Measurements from ENCODE around the gene C2CD4B.
A peak's percentile ranks its signal among the peaks of the same experiment; 100 is the strongest.

Gene C2CD4B, protein sequence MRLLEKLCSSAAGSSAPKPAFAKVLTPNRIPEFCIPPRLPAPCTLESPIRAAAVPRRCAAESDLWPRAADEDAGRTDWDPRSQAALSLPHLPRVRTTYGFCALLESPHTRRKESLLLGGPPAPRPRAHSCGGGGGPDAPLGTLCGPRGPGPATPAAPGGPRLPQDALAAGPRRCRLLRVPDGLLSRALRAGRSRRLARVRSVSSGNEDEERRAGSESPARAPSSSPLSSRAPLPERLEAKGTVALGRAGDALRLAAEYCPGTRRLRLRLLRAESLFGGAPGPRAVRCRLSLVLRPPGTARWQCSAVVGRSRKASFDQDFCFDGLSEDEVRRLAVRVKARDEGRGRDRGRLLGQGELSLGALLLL

DNA sequence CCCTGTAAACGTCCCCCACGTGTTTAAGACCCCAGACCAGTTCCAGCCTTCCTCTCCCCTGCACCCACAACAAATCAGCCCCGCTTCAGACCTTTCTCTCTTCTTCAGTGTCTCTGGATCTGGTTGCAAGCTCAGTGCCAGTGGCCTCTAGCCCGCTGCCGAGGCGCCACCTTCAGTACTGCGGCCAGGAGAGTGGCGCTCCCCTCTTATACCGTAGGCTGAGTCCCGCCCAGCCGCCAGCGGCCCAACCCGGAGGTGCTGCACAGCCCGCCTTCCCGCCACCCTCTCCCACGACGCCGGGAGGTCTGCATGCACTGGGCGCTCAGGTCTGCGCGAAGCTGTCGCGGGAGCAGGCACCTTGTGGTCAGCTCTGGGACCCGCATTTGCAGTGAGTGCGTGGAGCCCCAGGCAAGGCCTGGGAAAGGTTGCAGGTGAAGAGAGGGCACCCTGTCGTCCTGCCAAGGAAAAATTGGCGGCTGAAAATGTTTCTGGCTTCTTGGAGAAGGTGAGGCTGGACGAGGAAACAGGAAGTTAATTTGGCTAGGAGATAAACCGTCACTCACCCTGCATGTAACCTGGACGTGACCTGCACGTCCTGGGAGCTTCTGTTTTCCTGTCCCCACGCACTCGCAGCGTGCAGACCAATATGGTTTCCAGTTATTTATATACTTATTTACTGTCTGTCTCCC, at the start of gene C2CD4B:
Gene C2CD4B (minus strand): TSS at position 182 of the 689 bp plus-strand sequence. CDS start 301 bp downstream, outside the sequence.
- H3K4me3 ChIP-seq (ENCODE audit: low read length in 2 of 2) = peak within 1 kb of the TSS; percentile 10 to 62
- H3K9me3 ChIP-seq (ENCODE audit: control insufficient read depth in 2 of 2, low read length in 2 of 2) = no peaks in the 10 kb centered on the region
- H3K9ac ChIP-seq (ENCODE audit: low read length in 2 of 2) = no peak within 1 kb of the TSS
- no peak within 1 kb of the TSS for H3K27ac ChIP-seq (ENCODE audit: low read length)
- H3K4me1 ChIP-seq (ENCODE audit: control insufficient read depth, insufficient read depth, low read length) = peaks cover 9% of the 10 kb centered on the region
- peaks cover 32 to 50% of the 10 kb centered on the region in 2 donors for H3K27me3 ChIP-seq (ENCODE audit: control insufficient read depth in 1 of 2, insufficient read depth in 2 of 2, low read length in 2 of 2)
- no peaks in the 10 kb centered on the region for H3K36me3 ChIP-seq (ENCODE audit: control insufficient read depth in 2 of 2, insufficient read depth in 2 of 2, low read length in 2 of 2)

DNA sequence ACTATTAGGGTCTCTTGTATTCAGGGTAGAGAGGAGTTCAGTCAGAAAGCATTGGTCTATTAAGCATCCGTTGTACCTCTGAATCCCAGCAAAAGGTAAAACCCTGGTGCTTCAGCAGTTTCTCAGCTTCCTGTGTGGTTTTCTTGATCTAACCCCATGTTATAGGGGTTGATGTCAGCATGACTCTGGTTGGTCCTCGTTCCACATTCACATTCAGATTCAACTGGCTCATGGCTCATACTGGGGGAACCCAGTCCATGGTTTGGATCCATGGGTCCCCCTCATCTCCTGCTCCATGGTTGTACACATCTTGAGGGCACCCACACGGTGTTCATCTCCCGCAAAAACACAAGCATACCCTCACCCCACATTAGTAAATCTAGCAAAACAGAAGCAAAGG, 47.7 kb upstream of the C2CD4B start:
- no peak overlapping the region for H3K4me3 ChIP-seq (ENCODE audit: low read length in 2 of 2)
- no peaks in the 10 kb centered on the region for H3K36me3 ChIP-seq (ENCODE audit: control insufficient read depth in 2 of 2, insufficient read depth in 2 of 2, low read length in 2 of 2)
- H3K27me3 ChIP-seq (ENCODE audit: control insufficient read depth in 1 of 2, insufficient read depth in 2 of 2, low read length in 2 of 2) = no peaks in the 10 kb centered on the region
- H3K9me3 ChIP-seq (ENCODE audit: control insufficient read depth in 2 of 2, low read length in 2 of 2) = peaks cover 0 to 11% of the 10 kb centered on the region in 2 donors
- no peak overlapping the region for H3K27ac ChIP-seq (ENCODE audit: low read length)
- H3K9ac ChIP-seq (ENCODE audit: low read length in 2 of 2) = no peak overlapping the region
- no peaks in the 10 kb centered on the region for H3K4me1 ChIP-seq (ENCODE audit: control insufficient read depth, insufficient read depth, low read length)

DNA sequence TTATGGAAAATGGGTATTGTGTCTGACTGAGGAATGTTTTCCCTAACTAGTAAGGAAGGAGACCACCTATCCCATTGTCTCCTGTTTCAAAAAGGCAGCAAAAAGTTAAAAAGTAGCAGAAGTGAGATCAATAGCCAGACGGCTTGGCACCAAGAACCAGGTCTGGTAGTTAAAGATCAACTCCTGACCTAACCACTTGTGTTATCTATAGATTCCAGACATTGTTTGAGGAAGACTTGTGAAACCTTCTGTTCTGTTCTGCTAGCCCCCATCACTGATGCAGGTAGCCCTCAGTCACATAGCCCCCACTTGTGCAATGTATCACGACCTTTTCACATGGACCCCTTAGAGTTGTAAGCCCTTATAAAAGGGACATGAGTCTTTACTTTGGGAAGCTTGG, 46.3 kb upstream of the C2CD4B start:
- Histone ChIP-seq H3K36me3 (ENCODE audit: control insufficient read depth in 2 of 2, insufficient read depth in 2 of 2, low read length in 2 of 2) (no peaks in the 10 kb centered on the region), H3K27me3 (ENCODE audit: control insufficient read depth in 1 of 2, insufficient read depth in 2 of 2, low read length in 2 of 2) (no peaks in the 10 kb centered on the region), H3K4me1 (ENCODE audit: control insufficient read depth, insufficient read depth, low read length) (no peaks in the 10 kb centered on the region), H3K9ac (ENCODE audit: low read length in 2 of 2) (no peak overlapping the region), H3K27ac (ENCODE audit: low read length) (no peak overlapping the region), H3K4me3 (ENCODE audit: low read length in 2 of 2) (no peak overlapping the region), H3K9me3 (ENCODE audit: control insufficient read depth in 2 of 2, low read length in 2 of 2) (peaks cover 0 to 4% of the 10 kb centered on the region in 2 donors)

DNA sequence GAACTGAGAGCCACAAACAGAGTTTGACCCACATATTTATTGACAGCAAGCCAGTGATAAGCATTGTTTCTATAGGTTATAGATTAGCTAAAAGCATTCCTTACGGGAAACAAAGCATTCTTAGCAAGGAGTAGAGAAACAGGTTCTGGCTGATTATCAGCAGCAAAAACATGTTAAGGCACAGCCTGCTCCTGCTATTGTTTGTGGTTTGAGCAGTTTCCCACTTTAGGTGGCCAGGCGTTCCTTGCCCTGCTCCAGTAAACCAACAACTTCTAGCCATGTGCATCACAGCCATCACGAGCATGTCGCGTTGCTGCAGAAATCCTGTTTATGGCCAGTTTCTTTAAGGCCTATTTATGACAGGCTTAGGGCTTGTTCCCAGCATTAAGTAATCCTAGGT, 44.7 kb upstream of the C2CD4B start:
- no peaks in the 10 kb centered on the region for H3K9me3 ChIP-seq (ENCODE audit: control insufficient read depth in 2 of 2, low read length in 2 of 2)
- H3K27ac ChIP-seq (ENCODE audit: low read length) = no peak overlapping the region
- no peak overlapping the region for H3K9ac ChIP-seq (ENCODE audit: low read length in 2 of 2)
- no peaks in the 10 kb centered on the region for H3K27me3 ChIP-seq (ENCODE audit: control insufficient read depth in 1 of 2, insufficient read depth in 2 of 2, low read length in 2 of 2)
- H3K4me3 ChIP-seq (ENCODE audit: low read length in 2 of 2) = no peak overlapping the region
- H3K4me1 ChIP-seq (ENCODE audit: control insufficient read depth, insufficient read depth, low read length) = no peaks in the 10 kb centered on the region
- no peaks in the 10 kb centered on the region for H3K36me3 ChIP-seq (ENCODE audit: control insufficient read depth in 2 of 2, insufficient read depth in 2 of 2, low read length in 2 of 2)

DNA sequence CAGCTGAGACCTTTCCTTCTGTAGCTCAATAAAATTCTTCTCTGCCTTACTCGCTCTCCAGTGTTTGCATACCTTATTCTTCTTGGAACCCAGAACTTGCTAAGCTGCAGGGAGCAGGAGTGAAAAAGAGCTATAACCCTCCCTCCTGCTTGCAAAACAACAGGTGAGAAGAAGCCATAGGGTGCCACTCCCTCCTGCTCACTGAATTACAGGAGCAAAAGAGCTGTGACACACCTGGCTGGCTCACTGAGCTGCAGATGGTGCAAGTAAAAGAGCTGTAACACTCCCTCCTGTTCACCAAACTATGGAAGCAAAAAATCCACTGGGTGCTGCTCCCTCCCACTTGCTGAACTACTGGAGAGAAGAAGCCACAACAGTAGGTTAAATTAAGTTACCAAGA, 44.2 kb upstream of the C2CD4B start:
- Histone ChIP-seq H3K27me3 (ENCODE audit: control insufficient read depth in 1 of 2, insufficient read depth in 2 of 2, low read length in 2 of 2) (no peaks in the 10 kb centered on the region), H3K27ac (ENCODE audit: low read length) (no peak overlapping the region), H3K36me3 (ENCODE audit: control insufficient read depth in 2 of 2, insufficient read depth in 2 of 2, low read length in 2 of 2) (no peaks in the 10 kb centered on the region), H3K9ac (ENCODE audit: low read length in 2 of 2) (no peak overlapping the region), H3K4me3 (ENCODE audit: low read length in 2 of 2) (no peak overlapping the region), H3K4me1 (ENCODE audit: control insufficient read depth, insufficient read depth, low read length) (no peaks in the 10 kb centered on the region), H3K9me3 (ENCODE audit: control insufficient read depth in 2 of 2, low read length in 2 of 2) (no peaks in the 10 kb centered on the region)

DNA sequence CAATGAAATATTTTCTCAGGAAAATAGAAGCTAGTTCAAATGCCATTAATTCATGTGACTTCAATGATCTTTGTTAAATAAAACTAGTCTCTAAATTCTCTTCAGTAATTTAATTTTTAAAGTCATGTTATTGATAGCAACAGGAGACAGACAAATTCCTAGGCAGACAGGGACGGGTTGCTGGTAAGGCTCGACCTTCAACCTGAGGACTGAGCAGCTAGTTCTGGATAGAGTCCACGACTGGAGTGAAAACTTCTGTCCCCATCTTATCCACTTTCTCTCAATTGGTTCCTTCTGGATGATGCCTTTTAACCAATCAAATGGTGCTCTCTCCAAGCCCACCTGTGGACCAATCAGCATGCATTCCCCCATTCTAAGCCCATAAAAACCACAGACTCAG, 43.8 kb upstream of the C2CD4B start:
- Histone ChIP-seq H3K4me1 (ENCODE audit: control insufficient read depth, insufficient read depth, low read length) (no peaks in the 10 kb centered on the region), H3K27ac (ENCODE audit: low read length) (no peak overlapping the region), H3K36me3 (ENCODE audit: control insufficient read depth in 2 of 2, insufficient read depth in 2 of 2, low read length in 2 of 2) (no peaks in the 10 kb centered on the region), H3K27me3 (ENCODE audit: control insufficient read depth in 1 of 2, insufficient read depth in 2 of 2, low read length in 2 of 2) (no peaks in the 10 kb centered on the region), H3K4me3 (ENCODE audit: low read length in 2 of 2) (no peak overlapping the region), H3K9ac (ENCODE audit: low read length in 2 of 2) (no peak overlapping the region), H3K9me3 (ENCODE audit: control insufficient read depth in 2 of 2, low read length in 2 of 2) (no peaks in the 10 kb centered on the region)

DNA sequence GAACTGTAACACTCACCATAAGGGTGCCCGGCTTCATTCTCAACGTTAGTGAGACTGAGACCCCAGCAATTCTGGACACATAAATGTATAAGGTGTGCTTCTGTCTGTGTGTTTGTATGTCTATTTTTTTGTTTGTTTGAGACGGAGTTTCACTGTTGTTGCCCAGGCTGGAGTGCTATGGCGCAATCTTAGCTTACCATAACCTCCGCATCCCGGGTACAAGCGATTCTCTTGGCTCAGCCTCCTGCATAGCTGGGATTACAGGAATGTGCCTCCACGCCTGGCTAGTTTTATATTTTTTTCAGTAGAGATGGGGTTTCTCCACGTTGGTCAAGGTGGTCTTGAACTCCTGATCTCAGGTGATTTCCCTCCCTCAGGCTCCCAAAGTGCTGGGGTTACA, 43.3 kb upstream of the C2CD4B start:
- H3K4me1 ChIP-seq (ENCODE audit: control insufficient read depth, insufficient read depth, low read length) = no peaks in the 10 kb centered on the region
- H3K27me3 ChIP-seq (ENCODE audit: control insufficient read depth in 1 of 2, insufficient read depth in 2 of 2, low read length in 2 of 2) = no peaks in the 10 kb centered on the region
- no peak overlapping the region for H3K27ac ChIP-seq (ENCODE audit: low read length)
- no peaks in the 10 kb centered on the region for H3K9me3 ChIP-seq (ENCODE audit: control insufficient read depth in 2 of 2, low read length in 2 of 2)
- H3K4me3 ChIP-seq (ENCODE audit: low read length in 2 of 2) = no peak overlapping the region
- no peak overlapping the region for H3K9ac ChIP-seq (ENCODE audit: low read length in 2 of 2)
- no peaks in the 10 kb centered on the region for H3K36me3 ChIP-seq (ENCODE audit: control insufficient read depth in 2 of 2, insufficient read depth in 2 of 2, low read length in 2 of 2)

DNA sequence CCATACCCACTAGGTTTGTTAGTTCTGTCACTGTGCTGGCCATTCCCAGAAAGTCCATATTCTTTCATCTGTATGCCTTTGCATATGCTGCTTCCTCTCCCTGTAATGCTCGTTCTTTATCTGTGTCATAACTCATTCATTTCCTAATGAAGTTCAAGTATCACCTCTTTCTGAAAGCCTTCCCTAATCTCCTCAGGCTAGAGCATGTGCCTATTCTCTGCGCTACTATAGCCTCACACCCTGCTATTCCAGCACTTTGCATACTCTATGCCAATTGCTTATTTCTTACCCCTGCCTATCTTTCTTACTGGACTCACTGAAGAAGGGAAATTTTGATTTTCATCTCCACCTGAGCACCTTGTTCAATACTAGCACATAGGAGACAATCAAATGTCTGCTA, 25.6 kb upstream of the C2CD4B start:
- no peaks in the 10 kb centered on the region for H3K4me1 ChIP-seq (ENCODE audit: control insufficient read depth, insufficient read depth, low read length)

DNA sequence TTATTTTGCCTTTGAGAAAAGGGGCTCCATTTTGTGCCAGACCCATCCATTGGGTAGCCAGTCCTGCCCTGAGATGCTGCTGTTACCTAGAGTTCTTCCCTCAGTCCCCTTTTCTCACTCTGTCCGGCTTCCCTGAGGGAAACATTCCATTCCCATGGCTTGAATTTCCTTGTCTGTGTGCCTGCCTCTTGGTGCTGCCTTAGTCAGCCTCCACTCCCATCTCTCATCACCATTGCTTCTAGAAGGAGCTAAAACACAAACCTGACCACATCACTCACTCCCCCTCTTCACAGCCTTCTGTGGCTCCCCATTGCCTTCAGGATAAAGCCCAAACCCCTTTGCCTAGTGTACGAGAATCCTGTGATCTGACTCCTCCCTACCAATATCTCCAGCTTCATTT, 25.2 kb upstream of the C2CD4B start:
- Histone ChIP-seq H3K27ac (ENCODE audit: low read length) (no peak overlapping the region), H3K36me3 (ENCODE audit: control insufficient read depth in 2 of 2, insufficient read depth in 2 of 2, low read length in 2 of 2) (no peaks in the 10 kb centered on the region), H3K9me3 (ENCODE audit: control insufficient read depth in 2 of 2, low read length in 2 of 2) (no peaks in the 10 kb centered on the region), H3K9ac (ENCODE audit: low read length in 2 of 2) (no peak overlapping the region), H3K27me3 (ENCODE audit: control insufficient read depth in 1 of 2, insufficient read depth in 2 of 2, low read length in 2 of 2) (no peaks in the 10 kb centered on the region), H3K4me3 (ENCODE audit: low read length in 2 of 2) (no peak overlapping the region), H3K4me1 (ENCODE audit: control insufficient read depth, insufficient read depth, low read length) (no peaks in the 10 kb centered on the region)

More for the DNA sequence above, 25.6 kb upstream of the C2CD4B start:
- Histone ChIP-seq H3K9ac (ENCODE audit: low read length in 2 of 2) (no peak overlapping the region), H3K27ac (ENCODE audit: low read length) (no peak overlapping the region), H3K9me3 (ENCODE audit: control insufficient read depth in 2 of 2, low read length in 2 of 2) (no peaks in the 10 kb centered on the region), H3K36me3 (ENCODE audit: control insufficient read depth in 2 of 2, insufficient read depth in 2 of 2, low read length in 2 of 2) (no peaks in the 10 kb centered on the region), H3K4me3 (ENCODE audit: low read length in 2 of 2) (no peak overlapping the region), H3K27me3 (ENCODE audit: control insufficient read depth in 1 of 2, insufficient read depth in 2 of 2, low read length in 2 of 2) (no peaks in the 10 kb centered on the region)

DNA sequence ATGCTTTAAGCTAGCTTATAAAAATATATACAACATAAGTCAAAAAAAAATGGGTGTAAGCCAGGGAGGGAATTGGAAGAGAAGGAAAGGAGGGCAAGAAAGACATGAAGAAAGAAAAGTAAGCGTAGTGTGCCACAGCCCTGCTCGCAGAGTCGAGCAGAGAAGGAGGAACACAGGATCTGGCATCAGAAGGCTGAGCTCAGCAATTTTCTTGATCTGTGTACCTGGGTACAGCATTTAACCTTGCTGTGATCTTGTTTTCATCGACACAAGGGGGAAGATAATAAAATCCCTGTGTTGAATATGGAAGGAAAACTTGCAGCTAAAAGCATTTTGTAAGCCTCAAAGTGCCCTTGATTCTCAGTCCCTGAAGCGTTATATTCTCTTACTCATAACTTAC, 23.7 kb upstream of the C2CD4B start:
- no peak overlapping the region for H3K9ac ChIP-seq (ENCODE audit: low read length in 2 of 2)
- no peak overlapping the region for H3K27ac ChIP-seq (ENCODE audit: low read length)
- no peaks in the 10 kb centered on the region for H3K4me1 ChIP-seq (ENCODE audit: control insufficient read depth, insufficient read depth, low read length)
- no peak overlapping the region for H3K4me3 ChIP-seq (ENCODE audit: low read length in 2 of 2)
- H3K9me3 ChIP-seq (ENCODE audit: control insufficient read depth in 2 of 2, low read length in 2 of 2) = no peaks in the 10 kb centered on the region
- no peaks in the 10 kb centered on the region for H3K36me3 ChIP-seq (ENCODE audit: control insufficient read depth in 2 of 2, insufficient read depth in 2 of 2, low read length in 2 of 2)
- no peaks in the 10 kb centered on the region for H3K27me3 ChIP-seq (ENCODE audit: control insufficient read depth in 1 of 2, insufficient read depth in 2 of 2, low read length in 2 of 2)

DNA sequence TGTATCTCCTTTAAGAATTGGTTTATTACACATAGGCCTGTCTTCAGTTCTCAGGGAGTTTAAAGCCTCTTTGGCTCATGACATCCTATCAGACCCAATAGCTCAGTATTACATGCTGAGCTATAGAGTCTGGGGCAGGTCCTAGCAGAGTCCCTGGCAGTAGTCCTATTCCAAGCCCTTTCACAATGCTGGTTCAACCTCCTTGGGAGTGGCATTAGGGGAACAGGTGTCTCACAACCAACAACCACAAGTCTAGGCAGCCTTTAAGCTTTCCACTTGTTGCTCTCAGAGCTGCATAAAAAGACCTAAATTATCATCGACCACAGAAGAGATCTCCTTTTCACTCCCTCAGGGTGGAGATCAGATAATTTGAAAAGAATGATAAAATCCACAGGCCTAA, 22.8 kb upstream of the C2CD4B start:
- H3K27me3 ChIP-seq (ENCODE audit: control insufficient read depth in 1 of 2, insufficient read depth in 2 of 2, low read length in 2 of 2) = no peaks in the 10 kb centered on the region
- no peaks in the 10 kb centered on the region for H3K9me3 ChIP-seq (ENCODE audit: control insufficient read depth in 2 of 2, low read length in 2 of 2)
- H3K36me3 ChIP-seq (ENCODE audit: control insufficient read depth in 2 of 2, insufficient read depth in 2 of 2, low read length in 2 of 2) = no peaks in the 10 kb centered on the region
- H3K4me1 ChIP-seq (ENCODE audit: control insufficient read depth, insufficient read depth, low read length) = no peaks in the 10 kb centered on the region
- H3K4me3 ChIP-seq (ENCODE audit: low read length in 2 of 2) = no peak overlapping the region
- no peak overlapping the region for H3K27ac ChIP-seq (ENCODE audit: low read length)
- no peak overlapping the region for H3K9ac ChIP-seq (ENCODE audit: low read length in 2 of 2)

All from stomach smooth muscle (tissue), 2 donors.